Measurements from ENCODE around the gene ECHDC3.

DNA sequence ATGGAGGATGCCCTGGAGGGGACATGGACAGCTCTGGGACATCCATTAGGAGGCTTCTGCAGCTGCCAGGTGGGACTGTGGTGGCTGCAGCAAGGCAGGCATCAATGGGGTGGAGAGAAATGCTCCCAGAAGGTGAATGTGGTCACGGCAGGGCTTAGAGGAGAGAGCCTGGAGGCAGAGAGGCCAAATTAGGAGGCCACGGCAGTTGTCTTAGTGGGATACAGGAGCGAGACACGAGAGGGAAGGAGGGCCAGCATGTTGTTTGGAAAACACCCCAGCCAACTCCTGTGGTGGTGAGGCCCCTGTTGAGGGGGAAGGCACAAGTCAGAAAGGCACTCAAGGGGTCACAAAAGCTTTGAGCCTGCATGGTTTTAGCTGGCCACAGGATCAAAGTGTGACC, 14.6 kb upstream of the ECHDC3 start:
- no peak for TF ChIP-seq CEBPB (IDR thresholded peaks at IDR 0.05; ENCODE audit: low read depth, low read length)
- TF ChIP-seq JUN (IDR thresholded peaks at IDR 0.05; ENCODE audit: low read depth, low read length), result no peak
- no peak for TF ChIP-seq TAF1 (IDR thresholded peaks at IDR 0.05; ENCODE audit: low read depth, low read length)
- TF ChIP-seq, protein P1, sequence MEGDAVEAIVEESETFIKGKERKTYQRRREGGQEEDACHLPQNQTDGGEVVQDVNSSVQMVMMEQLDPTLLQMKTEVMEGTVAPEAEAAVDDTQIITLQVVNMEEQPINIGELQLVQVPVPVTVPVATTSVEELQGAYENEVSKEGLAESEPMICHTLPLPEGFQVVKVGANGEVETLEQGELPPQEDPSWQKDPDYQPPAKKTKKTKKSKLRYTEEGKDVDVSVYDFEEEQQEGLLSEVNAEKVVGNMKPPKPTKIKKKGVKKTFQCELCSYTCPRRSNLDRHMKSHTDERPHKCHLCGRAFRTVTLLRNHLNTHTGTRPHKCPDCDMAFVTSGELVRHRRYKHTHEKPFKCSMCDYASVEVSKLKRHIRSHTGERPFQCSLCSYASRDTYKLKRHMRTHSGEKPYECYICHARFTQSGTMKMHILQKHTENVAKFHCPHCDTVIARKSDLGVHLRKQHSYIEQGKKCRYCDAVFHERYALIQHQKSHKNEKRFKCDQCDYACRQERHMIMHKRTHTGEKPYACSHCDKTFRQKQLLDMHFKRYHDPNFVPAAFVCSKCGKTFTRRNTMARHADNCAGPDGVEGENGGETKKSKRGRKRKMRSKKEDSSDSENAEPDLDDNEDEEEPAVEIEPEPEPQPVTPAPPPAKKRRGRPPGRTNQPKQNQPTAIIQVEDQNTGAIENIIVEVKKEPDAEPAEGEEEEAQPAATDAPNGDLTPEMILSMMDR (IDR thresholded peaks at IDR 0.05; ENCODE audit: control extremely low read depth in 1 of 3, insufficient read depth in 1 of 3, low read depth in 1 of 3, low read length in 3 of 3), result no peak
- no peak for TF ChIP-seq TCF12 (IDR thresholded peaks at IDR 0.05; ENCODE audit: low read depth, low read length)
- TF ChIP-seq KDM5A (IDR thresholded peaks at IDR 0.05; ENCODE audit: low read length), result no peak
- TF ChIP-seq CHD2 (IDR thresholded peaks at IDR 0.05; ENCODE audit: low read length), result no peak
- TF ChIP-seq HDAC2 (IDR thresholded peaks at IDR 0.05; ENCODE audit: borderline replicate concordance in 1 of 2, low read depth in 2 of 2, low read length in 2 of 2), result no peak
- no peak for TF ChIP-seq SP1 (IDR thresholded peaks at IDR 0.05; ENCODE audit: low read depth, low read length)
- TF ChIP-seq POLR2AphosphoS5 (IDR thresholded peaks at IDR 0.05; ENCODE audit: low read depth, low read length), result no peak
- TF ChIP-seq EP300 (IDR thresholded peaks at IDR 0.05; ENCODE audit: borderline replicate concordance in 1 of 2, low read depth in 2 of 2, low read length in 2 of 2), result no peak
- TF ChIP-seq SP4 (IDR thresholded peaks at IDR 0.05; ENCODE audit: low read length), result no peak
- TF ChIP-seq, protein P2, sequence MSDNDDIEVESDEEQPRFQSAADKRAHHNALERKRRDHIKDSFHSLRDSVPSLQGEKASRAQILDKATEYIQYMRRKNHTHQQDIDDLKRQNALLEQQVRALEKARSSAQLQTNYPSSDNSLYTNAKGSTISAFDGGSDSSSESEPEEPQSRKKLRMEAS (IDR thresholded peaks at IDR 0.05), result no peak

All from H1 (cell line).